HTR-8/SVneo (cell line): ENCODE data around the gene PACSIN1.
A peak's percentile ranks its signal among the peaks of the same experiment; 100 is the strongest.

Experiments
- DNase-seq: peaks from one replicate; pipeline ENCODE4 v3.0.0; 2011; ENCODE audit warnings: low spot score, mixed read lengths; ENCODE audit not compliant: insufficient read length
- FAIRE-seq: peaks from 2 replicates; lab custom pipeline; 2011; peaks lifted over from hg19 to GRCh38; lab: Jason Lieb, UNC

Gene PACSIN1

GRCh38 chr6:34465531-34466241, at the start of gene PACSIN1:
TSS of gene PACSIN1 (plus strand) at chr6:34466076. CDS start at chr6:34526306, 60,230 bp downstream.
- no peak for DNase-seq
- FAIRE-seq, result no peak

DNA sequence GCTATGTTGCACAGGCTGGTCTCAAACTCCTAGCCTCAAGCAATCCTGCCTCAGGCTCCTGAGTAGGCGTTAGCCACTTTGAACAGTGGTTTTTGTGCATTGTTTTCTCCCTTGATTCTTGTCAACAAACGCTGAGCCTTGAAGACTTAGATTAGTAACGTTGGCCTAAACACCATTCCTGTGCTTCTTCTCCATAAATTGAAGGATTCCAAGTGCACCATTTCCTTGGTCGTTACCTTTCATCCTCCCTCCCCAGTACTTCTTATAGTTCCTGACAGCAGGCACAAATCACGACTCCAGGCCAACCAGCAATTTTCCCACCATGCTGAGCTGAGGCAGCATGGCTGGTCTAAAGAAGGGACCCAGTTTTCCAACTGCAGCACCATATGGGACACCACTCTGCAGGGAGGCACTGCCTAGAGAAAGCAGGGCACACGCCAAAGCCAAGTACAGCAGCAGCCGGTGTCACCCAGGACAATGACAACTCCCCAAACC, 49.0 kb upstream of the PACSIN1 start:
- FAIRE-seq (no peak), DNase-seq (no peak)

DNA sequence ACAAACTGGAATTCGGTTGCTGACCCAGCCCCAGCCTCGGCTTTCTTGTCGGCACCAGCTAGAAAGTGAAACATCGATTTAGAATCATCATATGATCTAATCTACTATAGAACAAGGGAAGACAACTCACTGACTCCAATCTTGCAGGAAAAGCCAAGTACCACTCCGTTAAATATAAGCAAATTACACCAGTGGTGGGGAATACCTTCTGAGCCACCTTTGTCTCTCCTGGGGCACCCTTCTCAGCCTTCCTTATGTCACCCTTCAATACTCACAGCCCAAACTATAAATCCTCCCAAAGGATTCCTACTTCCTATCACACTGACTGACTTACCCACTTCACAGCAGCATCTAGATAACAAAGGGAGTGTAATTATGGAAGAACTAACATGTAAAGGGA, 47.5 kb upstream of the PACSIN1 start:
- DNase-seq (no peak), FAIRE-seq (no peak)

GRCh38 chr6:34423254-34423653, 42.6 kb upstream of the PACSIN1 start:
- DNase-seq (no peak), FAIRE-seq (no peak)

- DNase-seq (no peak), FAIRE-seq (no peak)
These were observed 41.4 kb upstream of the PACSIN1 start for GRCh38 chr6:34424200-34425131.

- FAIRE-seq (no peak), DNase-seq (no peak)
These were observed 40.8 kb upstream of the PACSIN1 start for GRCh38 chr6:34425132-34425497.

DNA sequence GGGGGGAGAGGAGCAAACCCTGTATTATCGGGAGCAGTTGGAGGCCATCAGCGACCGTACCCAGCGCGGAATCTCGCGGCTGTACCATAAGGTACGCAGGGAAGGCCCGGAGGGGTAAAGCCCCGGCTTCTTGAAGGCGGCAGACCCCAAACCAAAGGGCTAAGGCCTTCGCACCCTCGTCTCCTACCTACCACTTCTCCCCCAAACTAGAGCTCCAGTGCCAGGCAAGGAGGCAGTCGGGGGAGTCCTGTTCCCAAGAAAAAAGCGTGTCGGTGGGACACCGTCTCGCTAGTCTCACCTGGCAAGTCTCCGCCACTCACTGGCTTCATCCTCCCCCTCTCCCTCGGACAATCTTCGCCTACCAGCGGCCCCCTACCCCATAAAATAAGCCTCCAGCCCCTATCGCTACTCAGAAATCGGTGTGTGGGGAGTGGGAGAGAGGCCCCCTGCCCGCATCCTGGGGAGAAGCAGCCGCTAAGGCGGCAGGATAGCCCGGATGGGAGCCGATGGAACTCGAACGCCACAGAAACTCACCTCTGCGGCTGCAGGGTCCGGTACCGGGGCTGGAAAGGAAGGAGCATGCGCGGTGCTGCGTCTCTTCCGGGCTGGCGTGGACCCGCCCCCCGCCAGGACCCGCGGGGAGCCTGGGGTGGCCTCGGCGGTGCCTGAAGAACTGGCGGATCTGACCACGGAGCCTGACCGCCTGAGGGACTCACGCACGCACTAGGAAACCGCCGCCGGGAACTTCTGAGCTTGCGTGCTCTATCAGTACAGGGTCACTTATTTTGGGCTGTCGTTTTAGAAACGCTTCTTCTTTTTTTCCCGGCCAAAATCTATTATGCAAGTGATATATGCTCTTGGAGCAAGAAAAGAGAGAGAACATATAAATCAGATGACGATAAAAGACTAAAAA, 40.1 kb upstream of the PACSIN1 start, which contains the start of gene RPS10:
RPS10 (minus strand) TSS at position 572 of the 913 bp plus-strand sequence. CDS start 848 bp downstream, outside the sequence.
- DNase-seq, result peak; percentile 98
- peak; percentile 42 for FAIRE-seq

GRCh38 chr6:34435916-34436315, 30.0 kb upstream of the PACSIN1 start:
- DNase-seq (no peak), FAIRE-seq (no peak)

DNA sequence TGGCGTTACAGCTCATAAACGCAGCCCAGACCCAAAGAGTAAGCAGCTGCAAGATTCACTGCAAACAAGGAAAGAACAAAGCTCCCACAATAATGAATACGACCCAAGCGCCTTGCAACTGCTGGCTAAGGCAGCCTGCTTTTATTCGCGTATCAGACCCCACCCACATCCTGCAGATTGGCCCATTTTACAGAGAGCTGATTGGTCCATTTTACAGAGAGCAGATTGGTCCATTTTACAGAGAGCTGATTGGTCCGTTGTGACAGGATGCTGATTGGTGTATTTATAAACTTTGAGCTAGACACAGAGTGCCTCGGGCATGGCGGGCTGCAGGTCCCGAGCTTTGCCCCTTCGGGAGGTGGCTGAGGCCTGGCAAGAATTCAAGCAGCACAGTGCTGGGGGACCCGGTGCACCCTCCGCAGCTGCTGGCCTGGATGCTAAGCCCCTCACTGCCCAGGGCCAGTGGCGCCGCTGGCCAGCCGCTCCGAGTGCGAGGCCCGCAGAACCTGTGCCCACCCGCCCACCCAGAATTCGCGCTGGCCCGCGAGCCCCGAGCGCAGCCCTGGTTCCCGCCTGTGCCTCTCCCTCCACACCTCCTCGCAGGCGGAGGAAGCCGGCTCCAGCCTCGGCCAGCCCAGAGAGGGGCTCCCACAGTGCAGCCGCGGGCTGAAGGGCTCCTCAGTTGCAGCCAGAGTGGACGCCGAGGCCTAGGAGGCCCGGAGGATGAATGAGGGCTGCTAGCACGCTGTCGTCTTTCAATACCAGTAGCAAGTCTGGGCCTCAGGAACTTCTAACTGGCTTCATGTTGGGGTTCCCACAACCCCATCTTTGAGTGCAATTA, 28.9 kb upstream of the PACSIN1 start:
- no peak for FAIRE-seq
- DNase-seq, result no peak

GRCh38 chr6:34437644-34437970, 28.3 kb upstream of the PACSIN1 start:
- FAIRE-seq, result no peak

GRCh38 chr6:34438705-34439104, 27.2 kb upstream of the PACSIN1 start:
- no peak for FAIRE-seq
- no peak for DNase-seq

More at GRCh38 chr6:34437644-34437970, 28.3 kb upstream of the PACSIN1 start:
- DNase-seq, result no peak

- DNase-seq, result no peak
These were observed 26.4 kb upstream of the PACSIN1 start for GRCh38 chr6:34439442-34439841.

DNA sequence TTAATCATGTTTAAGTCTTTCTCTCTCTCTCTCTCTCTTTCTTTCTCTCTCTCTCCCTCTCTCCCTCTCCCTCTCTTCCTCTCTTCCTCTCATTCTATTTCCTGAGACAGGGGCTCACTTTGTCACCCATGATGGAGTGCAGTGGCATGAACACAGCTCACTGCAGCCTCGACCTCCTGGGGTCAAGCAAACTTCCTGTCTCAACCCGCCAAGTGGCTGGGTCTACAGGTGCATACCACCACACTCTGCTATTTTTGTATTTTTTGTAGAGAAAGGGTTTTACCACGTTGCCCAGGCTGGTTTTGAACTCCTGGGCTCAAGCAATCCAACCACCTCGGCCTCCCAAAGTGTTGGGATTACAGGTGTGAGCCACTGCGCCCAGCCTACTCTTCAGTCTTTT, 24.4 kb upstream of the PACSIN1 start:
- DNase-seq (no peak), FAIRE-seq (no peak)

More at GRCh38 chr6:34439442-34439841, 26.4 kb upstream of the PACSIN1 start:
- no peak for FAIRE-seq

DNA sequence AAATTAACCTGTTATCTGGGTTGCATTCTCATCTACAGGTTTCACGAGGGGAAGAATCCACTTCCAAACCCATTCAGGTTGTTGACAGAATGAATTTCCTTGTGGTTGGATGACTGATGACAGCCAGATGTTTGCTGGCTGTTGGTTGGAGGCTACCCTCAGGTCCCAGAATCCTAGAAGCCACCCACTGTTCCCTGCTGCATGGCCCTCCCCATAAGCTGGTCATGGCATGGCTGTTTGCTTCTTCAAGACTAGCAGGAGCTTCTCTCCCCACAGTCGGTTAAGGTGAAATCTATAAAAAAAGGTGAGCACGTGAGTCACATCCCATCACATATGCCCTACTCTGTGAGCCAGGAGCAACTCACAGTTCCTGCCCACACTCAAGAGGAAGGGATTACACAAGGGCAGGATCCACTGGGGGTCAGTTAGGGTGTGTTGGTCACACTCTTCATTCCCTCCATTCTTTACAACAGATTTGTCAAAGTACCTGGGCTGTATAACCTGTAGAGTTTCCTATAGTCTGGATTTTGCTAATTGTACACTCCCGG, 20.5 kb upstream of the PACSIN1 start:
- no peak for DNase-seq
- FAIRE-seq, result no peak

DNA sequence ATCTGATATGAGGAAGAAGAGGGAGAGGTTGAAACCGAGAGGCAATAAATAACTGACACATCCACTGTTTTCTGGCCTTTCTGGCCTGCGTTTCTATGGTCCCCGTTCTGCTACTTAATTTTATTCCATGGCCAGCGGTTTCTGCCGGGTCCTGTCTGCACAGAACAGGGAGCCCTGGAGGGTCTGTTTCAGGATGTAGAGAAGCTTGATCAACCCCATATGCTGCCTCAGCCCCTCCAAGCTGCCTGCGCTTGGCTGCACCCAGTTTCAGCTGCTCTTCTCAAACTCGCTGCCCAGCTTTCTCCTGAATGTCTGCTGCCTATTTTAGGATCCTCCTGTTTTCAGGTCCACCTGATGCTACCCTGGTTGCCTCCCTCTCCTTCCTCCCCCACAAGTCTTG, 18.5 kb upstream of the PACSIN1 start:
- no peak for FAIRE-seq

GRCh38 chr6:34447910-34448309, 18.0 kb upstream of the PACSIN1 start:
- no peak for DNase-seq

More for the DNA sequence above, 18.5 kb upstream of the PACSIN1 start:
- no peak for DNase-seq

GRCh38 chr6:34451192-34451591, 14.7 kb upstream of the PACSIN1 start:
- FAIRE-seq, result no peak

More at GRCh38 chr6:34447910-34448309, 18.0 kb upstream of the PACSIN1 start:
- no peak for FAIRE-seq

DNA sequence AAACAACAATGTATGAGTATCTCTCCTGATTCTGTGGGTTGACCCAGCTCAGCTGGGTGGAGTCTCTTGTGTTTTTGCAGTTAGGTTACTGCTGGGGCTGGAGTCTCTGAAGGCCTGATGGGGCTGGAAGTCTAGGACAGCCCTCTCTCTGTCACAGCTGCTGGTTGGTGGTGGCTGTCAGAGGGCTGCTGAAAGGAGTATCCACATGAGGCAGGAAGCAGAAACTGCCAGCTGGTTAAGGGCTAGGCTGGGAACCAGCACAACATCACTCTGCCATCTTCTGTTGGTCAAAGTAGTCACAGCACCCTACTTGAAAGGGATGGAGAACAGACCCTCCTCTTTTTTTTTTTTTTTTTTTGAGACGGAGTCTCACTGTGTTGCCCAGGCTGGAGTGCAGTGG, 10.0 kb upstream of the PACSIN1 start:
- DNase-seq (no peak), FAIRE-seq (no peak)

More at GRCh38 chr6:34451192-34451591, 14.7 kb upstream of the PACSIN1 start:
- DNase-seq, result no peak

DNA sequence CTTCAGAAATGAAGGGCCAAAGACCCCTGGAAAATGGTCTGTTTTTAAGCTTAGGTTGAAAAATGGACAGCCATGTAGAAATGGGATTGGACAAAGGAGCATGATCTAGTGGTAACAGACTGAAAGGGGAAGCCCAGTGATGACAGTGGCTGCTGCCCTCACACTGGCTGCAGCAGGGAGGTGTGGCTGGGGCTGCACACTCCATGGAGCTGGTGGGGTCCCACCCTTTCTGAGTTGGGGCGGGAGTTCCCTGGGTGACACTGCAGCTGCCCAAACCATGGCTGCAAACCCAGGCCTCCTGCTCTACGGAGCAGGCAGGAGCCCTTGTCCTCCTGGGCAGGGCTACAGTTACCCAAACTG, 8.5 kb upstream of the PACSIN1 start:
- no peak for FAIRE-seq
- no peak for DNase-seq
